Right lobe of liver (tissue), 4 donors: ENCODE measurements around the gene CDKN1A.

Source experiments
- POLR2A ChIP-seq: fragments of 450-650 bp; IDR thresholded peaks from one replicate; pipeline ENCODE4 v1.6.1; 2017; ENCODE audit warnings: antibody characterized with exemption, mild to moderate bottlenecking
- TF ChIP-seq, protein P1 (sequence below), 4 donors: fragments of 200-600 bp in 3 of 4; fragments of 450-650 bp in 1 of 4; IDR thresholded peaks; one replicate each; pipeline versions ENCODE4 v1.5.1 to v1.8.0; 2016 to 2022; ENCODE audit warnings: antibody characterized with exemption in 4 of 4, mild to moderate bottlenecking in 2 of 4
- donor health status: DM: no; HTN: no; CAD: no.
- donor health status: DM: no; HTN: no; CAD: no.
- donor health status: DM: no; HTN: yes; CAD: no.

- TF ChIP-seq, protein P1, sequence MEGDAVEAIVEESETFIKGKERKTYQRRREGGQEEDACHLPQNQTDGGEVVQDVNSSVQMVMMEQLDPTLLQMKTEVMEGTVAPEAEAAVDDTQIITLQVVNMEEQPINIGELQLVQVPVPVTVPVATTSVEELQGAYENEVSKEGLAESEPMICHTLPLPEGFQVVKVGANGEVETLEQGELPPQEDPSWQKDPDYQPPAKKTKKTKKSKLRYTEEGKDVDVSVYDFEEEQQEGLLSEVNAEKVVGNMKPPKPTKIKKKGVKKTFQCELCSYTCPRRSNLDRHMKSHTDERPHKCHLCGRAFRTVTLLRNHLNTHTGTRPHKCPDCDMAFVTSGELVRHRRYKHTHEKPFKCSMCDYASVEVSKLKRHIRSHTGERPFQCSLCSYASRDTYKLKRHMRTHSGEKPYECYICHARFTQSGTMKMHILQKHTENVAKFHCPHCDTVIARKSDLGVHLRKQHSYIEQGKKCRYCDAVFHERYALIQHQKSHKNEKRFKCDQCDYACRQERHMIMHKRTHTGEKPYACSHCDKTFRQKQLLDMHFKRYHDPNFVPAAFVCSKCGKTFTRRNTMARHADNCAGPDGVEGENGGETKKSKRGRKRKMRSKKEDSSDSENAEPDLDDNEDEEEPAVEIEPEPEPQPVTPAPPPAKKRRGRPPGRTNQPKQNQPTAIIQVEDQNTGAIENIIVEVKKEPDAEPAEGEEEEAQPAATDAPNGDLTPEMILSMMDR (IDR thresholded peaks at IDR 0.05), result no peak
- TF ChIP-seq POLR2A, result no peak
These were observed 23.3 kb upstream of the CDKN1A start for GRCh38 chr6:36655085-36655724.
